Parathyroid adenoma (tissue), 2 donors: Measurements from ENCODE around the gene KLHDC8B.

Source experiments
- H2AFZ ChIP-seq: fragments of 300-600 bp; sonication (generic); one replicate; pipeline ENCODE4 v1.7.0; 2017; ENCODE audit warnings: antibody characterized with exemption, mild to moderate bottlenecking
- H3K27ac ChIP-seq: fragments of 300-600 bp; sonication (generic); one replicate; pipeline ENCODE4 v1.7.0; 2017
- H3K27me3 ChIP-seq: fragments of 300-600 bp; sonication (generic); one replicate; pipeline ENCODE4 v1.7.0; 2017; ENCODE audit warnings: low read length; ENCODE audit not compliant: control insufficient read depth, insufficient read depth
- H3K36me3 ChIP-seq: fragments of 300-600 bp; sonication (generic); one replicate; pipeline ENCODE4 v1.7.0; 2017; ENCODE audit warnings: low read length; ENCODE audit not compliant: control insufficient read depth, insufficient read depth
- H3K4me1 ChIP-seq: fragments of 300-600 bp; sonication (generic); one replicate; pipeline ENCODE4 v1.7.0; 2017; ENCODE audit warnings: control low read depth
- H3K4me2 ChIP-seq: fragments of 300-600 bp; sonication (generic); one replicate; pipeline ENCODE4 v1.7.0; 2017; ENCODE audit warnings: low read length
- H3K4me3 ChIP-seq: fragments of 300-600 bp; sonication (generic); one replicate; pipeline ENCODE4 v1.7.0; 2017; ENCODE audit warnings: low read depth, low read length
- H3K79me2 ChIP-seq: fragments of 300-600 bp; sonication (generic); one replicate; pipeline ENCODE4 v1.7.0; 2017; ENCODE audit warnings: control low read depth
- H3K9ac ChIP-seq: fragments of 300-600 bp; sonication (generic); one replicate; pipeline ENCODE4 v1.7.0; 2017; ENCODE audit warnings: mild to moderate bottlenecking
- H3K9me3 ChIP-seq: fragments of 300-600 bp; sonication (generic); one replicate; pipeline ENCODE4 v1.7.0; 2017; ENCODE audit warnings: low read length; ENCODE audit not compliant: control insufficient read depth
- CTCF ChIP-seq: fragments of 300-600 bp; sonication (generic); IDR thresholded peaks from one replicate; pipeline ENCODE4 v1.7.0; 2017; ENCODE audit warnings: antibody characterized with exemption, mild to moderate bottlenecking
- donor health status: primary hyperparathyroidism.

The KLHDC8B gene

GRCh38 chr3:49153349-49153912 is 18.0 kb upstream of the KLHDC8B start:
- Histone ChIP-seq H3K9ac (no peak overlapping the region), H3K4me1 (peaks cover 8% of the 10 kb centered on the region), H2AFZ (no peak overlapping the region), H3K9me3 (no peaks in the 10 kb centered on the region), H3K4me3 (no peak overlapping the region), H3K27me3 (no peaks in the 10 kb centered on the region), H3K27ac (no peak overlapping the region), H3K4me2 (no peak overlapping the region), H3K79me2 (no peaks in the 10 kb centered on the region), H3K36me3 (no peaks in the 10 kb centered on the region)
- no peak for TF ChIP-seq CTCF

- no peak for TF ChIP-seq CTCF
- H3K4me1 ChIP-seq: peaks cover 8% of the 10 kb centered on the region
- H3K9ac ChIP-seq: no peak overlapping the region
- no peaks in the 10 kb centered on the region for H3K36me3 ChIP-seq
- no peak overlapping the region for H3K27ac ChIP-seq
- H3K27me3 ChIP-seq: no peaks in the 10 kb centered on the region
- H3K79me2 ChIP-seq: no peaks in the 10 kb centered on the region
- no peak overlapping the region for H2AFZ ChIP-seq
- H3K9me3 ChIP-seq: no peaks in the 10 kb centered on the region
- H3K4me3 ChIP-seq: no peak overlapping the region
- H3K4me2 ChIP-seq: no peak overlapping the region
Measured at GRCh38 chr3:49157289-49157688, 14.1 kb upstream of the KLHDC8B start.

- Histone ChIP-seq H3K9ac (no peak overlapping the region), H3K79me2 (no peaks in the 10 kb centered on the region), H3K4me1 (peaks cover 8% of the 10 kb centered on the region), H3K4me3 (no peak overlapping the region), H3K27me3 (no peaks in the 10 kb centered on the region), H3K4me2 (no peak overlapping the region), H3K9me3 (no peaks in the 10 kb centered on the region), H2AFZ (peak overlapping the region; percentile 35), H3K27ac (peak overlapping the region; percentile 37), H3K36me3 (no peaks in the 10 kb centered on the region)
- peak; percentile 59 for TF ChIP-seq CTCF
Measured at GRCh38 chr3:49158103-49158709, 13.2 kb upstream of the KLHDC8B start.

GRCh38 chr3:49158792-49159191 is 12.6 kb upstream of the KLHDC8B start:
- H3K79me2 ChIP-seq: no peaks in the 10 kb centered on the region
- no peak overlapping the region for H3K4me3 ChIP-seq
- no peaks in the 10 kb centered on the region for H3K27me3 ChIP-seq
- no peak overlapping the region for H2AFZ ChIP-seq
- no peaks in the 10 kb centered on the region for H3K36me3 ChIP-seq
- H3K4me1 ChIP-seq: peaks cover 8% of the 10 kb centered on the region
- no peak for TF ChIP-seq CTCF
- H3K9me3 ChIP-seq: no peaks in the 10 kb centered on the region
- no peak overlapping the region for H3K9ac ChIP-seq
- H3K4me2 ChIP-seq: no peak overlapping the region
- H3K27ac ChIP-seq: no peak overlapping the region

- no peak for TF ChIP-seq CTCF
- Histone ChIP-seq H3K27ac (no peak overlapping the region), H3K9me3 (no peaks in the 10 kb centered on the region), H3K9ac (no peak overlapping the region), H3K27me3 (no peaks in the 10 kb centered on the region), H2AFZ (no peak overlapping the region), H3K36me3 (no peaks in the 10 kb centered on the region), H3K79me2 (no peaks in the 10 kb centered on the region), H3K4me1 (peaks cover 8% of the 10 kb centered on the region), H3K4me3 (no peak overlapping the region), H3K4me2 (no peak overlapping the region)
Measured at GRCh38 chr3:49161197-49161596, 10.2 kb upstream of the KLHDC8B start.
